NCI-H1105 (cell line): ENCODE data around the gene RDH14.

Experiments used
- DNase-seq: peaks from one replicate; lab custom pipeline; 2025; lab: John Stamatoyannopoulos, UW

Gene RDH14, protein sequence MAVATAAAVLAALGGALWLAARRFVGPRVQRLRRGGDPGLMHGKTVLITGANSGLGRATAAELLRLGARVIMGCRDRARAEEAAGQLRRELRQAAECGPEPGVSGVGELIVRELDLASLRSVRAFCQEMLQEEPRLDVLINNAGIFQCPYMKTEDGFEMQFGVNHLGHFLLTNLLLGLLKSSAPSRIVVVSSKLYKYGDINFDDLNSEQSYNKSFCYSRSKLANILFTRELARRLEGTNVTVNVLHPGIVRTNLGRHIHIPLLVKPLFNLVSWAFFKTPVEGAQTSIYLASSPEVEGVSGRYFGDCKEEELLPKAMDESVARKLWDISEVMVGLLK

DNA sequence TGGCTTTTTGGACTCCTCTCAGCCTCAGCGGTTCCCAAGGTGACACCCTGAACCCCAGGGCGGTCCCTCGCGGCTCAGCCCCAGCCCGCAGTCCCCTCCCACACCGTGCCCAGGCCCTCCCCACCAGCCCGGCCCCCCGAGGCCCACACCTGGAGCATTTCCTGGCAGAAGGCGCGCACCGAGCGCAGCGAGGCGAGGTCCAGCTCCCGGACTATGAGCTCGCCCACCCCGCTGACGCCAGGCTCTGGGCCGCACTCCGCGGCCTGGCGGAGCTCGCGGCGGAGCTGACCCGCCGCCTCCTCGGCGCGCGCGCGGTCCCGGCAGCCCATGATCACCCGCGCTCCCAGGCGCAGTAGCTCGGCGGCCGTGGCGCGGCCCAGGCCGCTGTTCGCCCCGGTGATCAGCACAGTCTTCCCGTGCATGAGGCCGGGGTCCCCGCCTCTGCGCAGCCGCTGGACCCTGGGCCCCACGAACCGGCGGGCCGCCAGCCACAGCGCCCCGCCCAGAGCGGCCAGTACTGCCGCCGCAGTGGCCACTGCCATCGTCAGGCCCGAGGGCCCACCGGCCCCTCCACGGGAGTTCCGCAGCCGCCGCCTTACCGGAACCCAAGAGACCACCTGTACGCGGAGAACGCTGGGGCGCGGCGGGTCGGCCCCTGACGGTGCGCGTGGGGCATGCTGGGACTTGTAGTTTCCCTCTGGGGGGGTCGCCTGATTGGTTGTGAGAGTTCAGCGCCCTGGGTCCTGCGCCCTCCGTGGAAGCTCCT is at the start of gene RDH14:
TSS of gene RDH14 (minus strand) at position 623 of the 766 bp plus-strand sequence. CDS start at position 542, 81 bp downstream.
- peak; percentile 95 for DNase-seq

DNA sequence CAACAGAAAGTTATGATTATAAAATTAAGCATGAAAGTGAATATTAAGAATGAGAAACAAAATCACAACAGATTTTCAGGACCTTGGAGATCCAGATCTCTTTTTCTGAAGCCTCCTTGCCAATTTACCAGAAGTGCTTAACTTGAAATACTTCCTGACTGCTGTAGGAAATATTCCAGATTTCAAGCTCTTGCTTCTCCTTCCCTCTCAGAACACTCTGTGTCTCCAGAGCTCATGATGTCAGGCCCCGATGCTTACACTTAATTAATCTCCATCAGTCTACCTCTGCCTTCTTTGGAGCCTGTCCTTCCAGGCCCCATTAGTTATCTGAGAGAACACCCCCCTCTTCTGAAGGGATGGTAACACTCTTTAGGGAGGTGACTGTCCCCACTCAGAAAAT is 49.6 kb upstream of the RDH14 start:
- no peak for DNase-seq

DNA sequence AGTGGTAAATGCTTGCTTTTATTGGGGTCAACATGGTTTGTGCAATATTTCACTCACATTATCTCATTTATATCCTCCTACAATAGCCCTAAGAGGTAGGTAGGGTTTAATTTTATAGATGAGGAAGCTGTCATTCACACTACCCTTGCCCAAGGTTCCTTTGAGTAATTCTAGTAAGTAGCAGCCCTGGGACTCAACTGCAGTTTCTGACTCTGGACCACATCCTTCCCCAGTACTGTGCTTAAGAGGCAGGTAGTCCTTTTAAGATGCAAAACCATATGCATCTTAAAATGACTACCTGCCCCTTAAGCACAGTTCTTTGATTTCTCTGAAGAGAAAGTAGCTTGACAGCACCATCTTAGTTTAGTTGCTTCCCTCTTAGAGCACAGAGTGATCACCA is 44.7 kb upstream of the RDH14 start:
- no peak for DNase-seq

DNA sequence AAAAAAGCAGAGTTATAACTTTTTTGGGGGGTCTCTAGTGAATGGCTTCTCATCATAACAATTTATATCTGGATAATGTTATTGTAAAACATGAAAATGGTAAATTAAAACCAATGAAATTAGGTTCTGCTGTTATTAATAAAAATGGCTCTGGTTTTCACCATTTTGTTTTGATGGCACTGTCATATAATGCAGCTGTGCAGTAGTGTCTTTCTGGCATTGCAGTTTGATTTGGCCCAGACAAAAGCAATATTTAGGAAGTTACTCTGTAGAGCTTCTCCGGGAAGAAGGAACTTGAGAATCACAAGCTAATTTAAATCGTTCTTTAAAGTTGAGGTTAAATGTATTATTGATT is 44.1 kb upstream of the RDH14 start:
- no peak for DNase-seq

DNA sequence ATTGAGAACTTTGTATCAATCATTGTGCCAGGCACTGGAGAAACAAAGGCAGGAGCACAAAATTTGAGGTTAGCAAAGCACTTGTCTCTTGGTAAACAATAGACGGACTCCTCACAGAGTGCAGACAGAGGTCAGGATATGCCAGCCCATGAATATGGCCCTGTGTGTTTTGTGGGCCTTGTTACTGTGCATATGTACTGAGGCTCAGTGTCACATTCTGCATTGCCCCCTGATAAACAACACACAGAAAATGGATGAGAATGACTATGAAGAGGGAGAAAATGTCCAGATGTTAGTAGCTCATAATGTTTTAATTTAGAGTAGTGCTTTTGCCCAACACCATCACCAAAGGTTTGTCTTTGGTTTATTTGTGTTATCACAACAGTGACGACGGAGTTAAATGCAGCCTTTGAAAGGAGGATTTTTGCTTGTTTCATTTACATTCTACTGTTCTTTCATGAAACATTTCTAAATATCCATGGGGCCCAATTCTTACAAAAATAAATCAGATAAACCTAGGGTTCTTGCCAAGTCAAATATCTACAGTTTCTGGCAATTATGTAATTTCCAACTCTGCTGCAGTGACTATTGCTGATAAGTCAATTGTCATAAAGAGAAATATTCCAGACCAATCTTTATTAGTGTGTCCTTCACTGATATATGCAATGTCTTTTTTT is 43.5 kb upstream of the RDH14 start:
- DNase-seq: no peak

DNA sequence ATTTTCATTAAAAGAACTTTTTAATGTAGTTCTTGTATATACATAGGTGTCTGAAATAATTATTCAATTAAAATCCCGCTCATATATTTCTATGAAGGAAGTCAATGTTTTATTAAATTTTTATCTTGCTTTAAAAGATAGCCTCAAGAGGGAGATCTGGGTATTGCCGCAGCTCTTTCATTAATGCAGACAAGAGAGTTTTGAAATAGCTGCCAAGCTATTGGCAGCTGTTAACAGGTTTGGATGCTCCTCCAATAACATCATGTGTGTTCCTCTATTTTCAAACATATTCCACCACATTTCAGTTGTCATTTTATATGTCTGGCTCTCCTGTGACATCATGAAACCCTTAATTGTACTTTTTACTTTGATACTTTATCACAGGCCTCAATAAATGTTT is 41.8 kb upstream of the RDH14 start:
- DNase-seq: no peak

DNA sequence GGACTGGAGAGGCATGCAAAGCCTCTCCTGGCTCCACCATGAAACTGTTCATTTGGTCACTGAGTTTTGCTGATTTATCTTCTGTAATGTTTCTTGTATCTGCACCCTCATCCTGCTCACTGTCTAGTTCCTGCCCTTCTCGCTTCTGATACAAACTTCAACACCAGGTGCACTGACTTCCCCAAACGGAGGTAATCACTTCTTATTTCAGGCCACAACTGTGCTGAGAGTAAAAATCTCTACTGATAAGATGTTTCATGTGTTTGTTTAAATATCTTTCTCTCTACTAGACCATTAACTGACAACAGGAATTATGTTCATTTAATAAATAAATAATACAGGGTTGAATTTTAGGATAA is 39.8 kb upstream of the RDH14 start:
- no peak for DNase-seq

DNA sequence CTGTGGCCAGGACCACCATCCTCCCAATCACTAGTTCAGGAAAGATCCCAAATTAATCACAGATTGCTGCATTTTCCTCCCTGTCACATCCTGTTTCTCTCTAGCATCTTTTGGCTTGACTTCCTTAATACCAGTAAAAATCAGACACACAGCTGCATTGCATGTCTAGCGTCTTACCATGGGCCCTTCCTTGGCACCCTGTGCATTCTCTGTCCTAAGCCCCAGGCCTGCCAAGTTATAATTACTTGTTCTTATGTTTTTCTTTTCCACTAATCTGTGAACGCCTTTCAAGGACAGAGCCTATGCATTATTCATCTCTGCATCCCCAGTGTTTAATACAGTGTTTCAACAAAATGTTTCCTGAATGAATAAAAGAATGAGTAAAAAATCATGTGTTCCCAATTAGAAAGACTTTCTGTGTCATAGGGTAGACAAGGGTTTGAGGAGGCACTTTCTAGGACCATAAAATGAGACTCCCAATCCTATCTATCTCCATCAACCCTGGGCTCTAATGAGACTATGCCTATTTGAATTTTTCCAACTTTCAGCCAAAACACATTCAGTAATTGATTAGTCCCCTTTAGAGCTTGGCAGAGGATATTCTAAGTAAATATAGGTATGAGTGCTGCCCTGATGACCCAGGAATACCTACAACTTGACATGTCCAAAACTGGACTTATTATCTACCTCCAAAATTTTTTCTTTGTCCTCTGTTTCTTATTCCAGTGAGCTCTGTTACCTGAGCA is 39.2 kb upstream of the RDH14 start:
- no peak for DNase-seq

DNA sequence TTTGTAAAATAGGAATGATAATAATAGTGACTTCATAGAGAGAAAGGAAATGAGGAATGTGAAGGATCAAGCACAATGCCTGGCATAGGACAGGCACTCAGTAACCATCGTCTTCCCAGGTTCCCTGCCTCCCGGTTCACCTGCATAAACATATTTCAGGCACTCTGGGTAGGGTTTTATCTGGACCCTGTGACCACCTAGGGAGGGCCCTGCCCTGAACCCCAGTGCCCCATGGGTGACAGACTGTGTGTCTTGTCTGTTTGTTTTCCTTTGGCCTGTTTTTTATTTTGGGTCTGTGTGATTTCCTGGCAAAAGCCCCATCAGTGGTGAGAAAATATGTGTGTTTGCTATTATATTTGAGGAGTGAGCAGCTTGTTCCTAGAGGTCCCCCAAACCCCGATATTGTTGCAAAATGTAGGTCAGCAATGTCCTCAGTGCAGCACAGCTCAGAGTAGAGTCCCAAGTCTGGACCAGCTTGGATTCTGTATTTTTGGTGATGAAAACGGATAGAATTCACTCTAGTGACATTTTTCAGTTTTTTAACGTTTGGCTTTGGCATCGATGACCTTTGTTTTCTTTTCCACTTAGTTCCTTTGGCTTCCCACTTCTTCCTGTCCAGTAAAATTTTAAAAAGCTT is 38.5 kb upstream of the RDH14 start:
- DNase-seq: no peak

DNA sequence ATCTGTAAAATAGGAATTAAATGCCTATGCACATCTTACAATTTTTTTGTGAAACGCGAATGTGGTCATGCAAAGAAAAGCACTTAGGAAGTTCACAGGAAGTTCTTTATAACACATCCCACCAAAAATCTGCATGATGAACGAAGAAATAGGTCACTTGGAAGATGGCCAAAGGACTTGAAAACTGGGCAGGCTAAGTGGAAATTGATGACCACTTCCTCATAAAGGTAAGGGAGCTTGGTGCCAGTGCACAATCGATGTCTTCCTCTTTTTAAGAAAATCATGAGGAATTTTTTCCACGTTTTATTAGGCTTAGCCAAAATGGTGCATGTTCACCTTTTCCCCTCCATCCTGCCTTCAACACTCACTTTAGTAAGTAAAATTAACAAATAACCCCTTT is 37.2 kb upstream of the RDH14 start:
- no peak for DNase-seq

DNA sequence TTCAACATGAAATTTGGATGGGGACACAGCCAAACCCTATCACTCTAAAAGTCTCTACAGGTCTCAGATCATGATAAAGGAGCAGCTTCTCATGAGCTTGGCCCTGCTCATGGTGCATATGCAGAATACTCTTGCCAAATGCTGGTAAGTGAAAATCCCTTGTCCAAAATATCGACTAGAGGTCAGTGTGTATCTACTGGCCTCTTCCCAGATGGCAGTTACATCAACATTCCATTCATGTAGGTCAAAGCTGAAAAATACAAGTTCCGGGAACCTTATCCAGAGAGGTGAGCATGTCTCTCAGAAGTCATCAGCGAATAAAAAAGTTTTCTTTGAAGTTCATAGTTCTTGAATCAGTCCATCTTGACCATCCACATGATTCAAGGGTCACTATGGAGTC is 36.5 kb upstream of the RDH14 start:
- DNase-seq: no peak

DNA sequence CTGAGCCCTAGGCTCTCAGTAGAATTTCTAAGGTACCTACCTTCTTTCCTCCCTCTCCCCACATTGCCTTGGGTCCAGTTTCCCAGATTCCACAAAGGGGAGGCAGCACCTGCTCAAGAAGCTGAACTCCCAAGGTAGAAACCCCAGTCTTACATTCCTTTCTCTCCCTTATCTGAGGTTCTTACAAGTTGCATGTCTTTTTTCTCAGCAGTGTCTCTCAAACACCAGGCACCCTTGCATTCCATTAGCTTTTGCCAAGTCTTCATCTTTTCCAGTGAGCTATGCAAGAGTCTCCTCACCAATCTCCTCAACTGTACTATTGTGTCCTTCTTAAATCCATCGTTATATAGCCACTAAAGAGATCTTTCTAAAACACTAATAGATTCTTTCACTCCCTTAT is 33.0 kb upstream of the RDH14 start:
- no peak for DNase-seq

DNA sequence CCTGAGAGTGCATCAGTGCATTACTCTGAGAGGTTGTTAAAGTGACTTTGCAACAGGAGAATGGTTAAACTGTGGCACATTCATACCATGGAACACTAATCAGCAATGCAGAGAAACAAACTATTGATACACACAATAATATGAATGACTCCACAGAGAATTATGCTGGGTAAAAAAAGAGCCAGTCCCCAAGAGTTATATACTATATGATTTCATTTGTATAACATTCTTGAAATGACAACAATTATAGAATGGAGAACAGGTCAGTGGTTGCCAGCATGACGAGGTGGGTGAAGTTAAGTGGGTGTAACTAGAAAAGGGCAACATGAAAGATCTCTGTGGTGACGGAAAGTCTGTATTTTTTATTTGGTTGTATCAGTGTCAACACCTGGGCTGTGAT is 31.9 kb upstream of the RDH14 start:
- DNase-seq: no peak

DNA sequence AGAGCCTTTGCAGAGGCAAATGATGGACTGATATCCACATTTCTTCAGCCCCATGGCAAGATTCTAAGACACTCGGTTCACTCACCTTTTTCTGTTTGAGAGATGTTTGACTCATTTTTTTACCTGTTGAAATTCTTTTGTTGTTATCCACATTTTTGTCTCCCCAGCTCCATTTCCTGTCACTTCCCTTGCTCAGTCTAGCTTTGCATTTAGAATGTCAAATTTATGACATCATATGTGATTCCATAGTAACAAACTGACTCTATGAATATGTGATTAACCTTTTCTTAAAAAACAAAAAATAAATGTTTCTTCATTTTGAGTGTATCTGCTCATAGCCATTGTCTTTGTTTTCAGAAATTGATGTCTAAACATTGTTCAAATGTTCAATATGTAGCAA is 28.9 kb upstream of the RDH14 start, which contains the start of gene NT5C1B:
TSS of gene NT5C1B (minus strand) at position 216 of the 400 bp plus-strand sequence. CDS start at position 115, 101 bp downstream.
- DNase-seq: no peak

DNA sequence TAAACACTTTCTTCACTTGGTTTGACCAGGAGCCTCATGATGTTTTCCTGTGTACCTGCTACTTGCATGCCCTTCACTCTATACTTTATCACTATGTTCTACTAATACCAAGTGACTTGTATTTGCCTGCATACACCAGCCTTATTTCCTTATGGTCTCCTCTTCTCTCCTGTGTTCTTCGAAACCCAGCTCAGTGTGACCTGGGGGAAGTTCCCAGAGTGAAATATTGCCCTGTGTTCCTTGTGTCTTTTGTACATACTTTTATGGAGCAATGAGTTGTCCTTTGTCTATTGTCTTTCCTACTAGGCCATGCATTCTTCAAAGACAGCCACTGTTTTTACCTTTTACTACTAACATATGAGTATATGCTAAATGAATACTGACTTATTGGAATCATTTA is 28.3 kb upstream of the RDH14 start:
- no peak for DNase-seq

DNA sequence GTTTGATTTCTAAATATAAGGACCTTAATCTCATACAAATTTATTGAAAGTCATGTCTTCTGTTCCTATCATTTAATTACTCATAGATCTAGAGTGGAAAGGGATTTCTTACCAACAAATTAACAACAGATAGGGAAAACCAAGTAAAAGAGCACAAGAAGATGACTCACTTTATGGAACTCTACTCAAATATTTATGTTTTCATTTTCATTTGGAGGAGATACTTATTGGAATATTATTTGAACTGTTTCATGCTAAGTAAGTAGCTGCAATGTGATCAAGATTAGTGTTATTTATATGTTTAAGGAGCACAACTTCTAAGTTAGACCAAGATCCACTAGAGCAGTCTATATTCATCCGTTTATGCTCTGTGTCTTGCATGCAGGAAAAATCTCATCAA is 27.6 kb upstream of the RDH14 start:
- no peak for DNase-seq

DNA sequence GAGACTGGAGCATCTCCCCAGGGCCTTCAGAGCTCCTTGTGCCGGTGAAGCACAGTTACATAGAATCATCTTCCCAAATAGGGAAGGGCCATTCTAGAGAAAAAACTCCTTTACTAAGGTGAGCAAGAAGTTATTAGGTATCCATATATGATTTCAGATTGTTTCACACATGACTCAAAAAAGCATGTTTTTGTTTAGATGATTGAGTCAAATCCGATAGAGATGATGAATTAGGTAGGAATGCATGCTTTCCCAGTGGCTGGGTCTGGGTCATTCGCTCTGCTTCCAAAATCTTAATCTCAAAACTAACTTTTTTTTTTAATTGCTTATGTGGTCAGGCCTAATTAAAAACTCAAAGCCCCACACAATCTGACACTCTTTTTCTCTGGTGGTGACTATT is 25.1 kb upstream of the RDH14 start:
- no peak for DNase-seq

DNA sequence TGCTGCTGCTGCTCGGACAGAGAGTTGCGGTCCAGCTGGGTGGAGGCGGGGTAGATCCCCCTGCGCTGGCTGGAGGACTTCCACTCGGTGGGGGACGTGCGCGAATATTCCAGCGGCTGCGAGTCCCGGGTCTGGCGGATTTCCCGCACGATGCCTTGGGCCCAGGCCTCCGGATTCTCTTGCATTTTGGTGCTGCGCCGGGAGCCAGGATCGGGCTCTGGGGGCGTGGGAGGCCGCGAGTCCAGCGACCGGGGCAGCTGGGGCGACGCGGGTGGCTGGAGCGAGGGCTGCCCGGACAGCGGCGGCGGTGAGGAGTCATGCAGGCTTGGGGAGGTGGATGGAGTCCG is 24.1 kb upstream of the RDH14 start:
- DNase-seq: no peak

DNA sequence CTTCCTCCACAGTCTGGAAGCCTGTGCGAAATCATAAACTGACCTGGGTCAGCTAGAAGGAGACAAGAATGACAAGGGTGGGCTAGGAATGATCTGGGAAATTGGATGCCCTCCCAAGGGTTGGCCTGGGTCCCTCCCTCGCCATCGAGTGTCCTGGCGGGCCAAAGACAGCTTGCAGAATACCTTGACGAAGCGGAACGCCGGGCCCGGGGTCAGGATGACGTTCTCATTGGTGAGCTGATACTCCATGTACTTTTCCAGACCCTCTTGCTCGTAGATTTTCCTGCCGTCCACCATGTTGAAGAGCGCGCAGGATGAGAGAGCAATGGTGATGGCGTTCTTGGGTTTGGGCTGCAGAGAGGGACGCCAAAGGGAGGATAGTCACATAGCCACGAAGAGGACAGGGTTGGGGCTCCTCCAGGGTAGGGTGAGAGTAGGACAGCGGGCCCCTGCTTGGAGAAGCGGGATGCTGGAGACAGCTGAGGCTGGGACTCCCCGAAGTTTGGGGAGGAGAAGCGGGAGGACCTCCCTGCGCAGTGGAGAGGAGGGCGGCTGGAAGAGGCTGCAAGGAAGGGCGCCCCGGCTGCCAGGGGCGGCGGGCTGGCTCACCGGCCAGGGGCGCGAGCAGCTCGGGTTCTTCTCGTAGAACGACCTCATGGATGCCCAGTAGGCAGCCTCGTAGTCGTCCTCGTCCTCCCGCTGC is 23.6 kb upstream of the RDH14 start:
- DNase-seq: no peak

DNA sequence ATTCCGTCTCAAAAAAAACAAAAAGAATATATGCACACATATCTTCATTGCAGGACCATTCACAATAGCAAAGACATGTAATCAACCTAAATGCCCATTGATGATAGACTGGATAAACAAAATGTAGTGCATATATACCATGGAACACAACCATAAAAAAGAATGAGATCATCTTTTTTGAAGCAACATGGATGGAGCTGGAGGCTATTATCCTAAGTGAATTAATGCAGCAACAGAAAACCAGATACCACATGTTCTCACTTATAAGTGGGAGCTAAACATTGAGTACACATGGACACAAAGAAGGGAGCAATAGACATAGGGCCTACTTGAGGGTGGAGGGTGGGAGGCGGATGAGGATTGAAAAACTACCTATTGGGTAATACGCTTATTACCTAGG is 20.2 kb upstream of the RDH14 start:
- DNase-seq: no peak

DNA sequence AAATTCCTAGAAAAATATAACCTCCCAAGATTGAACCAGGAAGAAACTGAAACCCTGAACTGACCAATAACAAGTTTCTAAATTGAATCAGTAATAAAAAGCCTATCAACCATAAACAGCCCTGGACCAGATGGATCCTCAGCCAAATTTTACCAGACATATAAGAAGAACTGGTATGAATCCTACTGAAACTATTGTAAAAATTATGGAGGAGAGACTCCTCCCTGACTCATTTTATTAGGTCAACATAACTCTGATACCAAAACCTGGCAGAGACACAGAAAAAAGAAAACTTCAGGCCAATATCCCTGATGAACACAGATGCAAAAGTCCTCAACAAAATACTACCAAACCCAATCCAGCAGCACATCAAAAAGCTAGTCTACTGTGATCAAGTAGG is 17.6 kb upstream of the RDH14 start:
- DNase-seq: no peak
